H9 (cell line): ENCODE data around the gene MTA3. TPM values are rescaled to one million over a fixed set of nuclear protein-coding genes. Genes with fewer than 3 reads are reported as not detected.
"Not testable (repeated sequence)": the region's sequence is repeated elsewhere in the genome, so short reads cannot be mapped to it uniquely, and the experiment has no call there.

ENCODE experiments used
- DNase-seq: peaks from one replicate; pipeline ENCODE4 v3.0.0-alpha.2; 2017
- H2AFZ ChIP-seq: one replicate; pipeline ENCODE4 v1.6.1; 2013; ENCODE audit warnings: mild to moderate bottlenecking, low read length, control low read depth, moderate library complexity
- H2AK5ac ChIP-seq: 2 replicates; pipeline ENCODE4 v1.6.1; 2013; ENCODE audit warnings: low read length, control low read depth, mixed read lengths; ENCODE audit not compliant: insufficient read length
- H2BK120ac ChIP-seq: one replicate; pipeline ENCODE4 v1.6.1; 2013; ENCODE audit warnings: low read depth, mild to moderate bottlenecking, low read length, control low read depth, inconsistent platforms; ENCODE audit not compliant: poor library complexity, severe bottlenecking
- H2BK12ac ChIP-seq: 2 replicates; pipeline ENCODE4 v1.6.1; 2013; ENCODE audit warnings: low read length, control low read depth, mixed read lengths, low read depth; ENCODE audit not compliant: insufficient read length
- H2BK15ac ChIP-seq: 2 replicates; pipeline ENCODE4 v1.6.1; 2013; ENCODE audit warnings: low read depth, low read length, control low read depth
- H2BK20ac ChIP-seq: one replicate; pipeline ENCODE4 v1.6.1; 2013; ENCODE audit warnings: low read depth, mild to moderate bottlenecking, low read length, control low read depth, inconsistent platforms; ENCODE audit not compliant: poor library complexity, severe bottlenecking
- H2BK5ac ChIP-seq: 2 replicates; pipeline ENCODE4 v1.6.1; 2013; ENCODE audit warnings: low read length, control low read depth, mixed read lengths; ENCODE audit not compliant: insufficient read length
- H3K14ac ChIP-seq: 2 replicates; pipeline ENCODE4 v1.6.1; 2013; ENCODE audit warnings: low read length, control low read depth; ENCODE audit not compliant: insufficient read depth
- H3K18ac ChIP-seq: 2 replicates; pipeline ENCODE4 v1.6.1; 2013; ENCODE audit warnings: low read depth, mild to moderate bottlenecking, mixed read lengths, low read length, control low read depth; ENCODE audit not compliant: insufficient read length
- H3K23ac ChIP-seq: 2 replicates; pipeline ENCODE4 v1.6.1; 2013; ENCODE audit warnings: low read length, control low read depth, mixed read lengths, low read depth; ENCODE audit not compliant: insufficient read length
- H3K23me2 ChIP-seq: 2 replicates; pipeline ENCODE4 v1.6.1; 2013; ENCODE audit warnings: low read depth, mild to moderate bottlenecking, mixed read lengths, low read length, control low read depth; ENCODE audit not compliant: insufficient read length, poor library complexity, severe bottlenecking
- H3K27ac ChIP-seq: 2 replicates; pipeline ENCODE4 v1.5.1; 2013; ENCODE audit warnings: low read length, control low read depth, mixed read lengths, low read depth; ENCODE audit not compliant: insufficient read length
- H3K27me3 ChIP-seq: 2 replicates; pipeline ENCODE4 v1.6.1; 2013; ENCODE audit warnings: low read length, control low read depth, inconsistent platforms; ENCODE audit not compliant: insufficient read depth
- H3K4ac ChIP-seq: 2 replicates; pipeline ENCODE4 v1.6.1; 2013; ENCODE audit warnings: low read depth, mild to moderate bottlenecking, control low read depth, inconsistent platforms, low read length, moderate library complexity
- H3K4me1 ChIP-seq: 2 replicates; pipeline ENCODE4 v1.6.1; 2013; ENCODE audit warnings: low read length, control low read depth, inconsistent platforms; ENCODE audit not compliant: insufficient read depth
- H3K4me2 ChIP-seq: 2 replicates; pipeline ENCODE4 v1.6.1; 2013; ENCODE audit warnings: low read length, control low read depth, mixed read lengths; ENCODE audit not compliant: insufficient read length, insufficient read depth
- H3K56ac ChIP-seq: 2 replicates; pipeline ENCODE4 v1.6.1; 2013; ENCODE audit warnings: low read depth, mild to moderate bottlenecking, mixed read lengths, low read length, control low read depth; ENCODE audit not compliant: insufficient read length
- H3K79me1 ChIP-seq: 2 replicates; pipeline ENCODE4 v1.6.1; 2013; ENCODE audit warnings: low read depth, mild to moderate bottlenecking, moderate library complexity, low read length, control low read depth, inconsistent platforms; ENCODE audit not compliant: insufficient read depth, poor library complexity, severe bottlenecking
- H3K79me2 ChIP-seq: 2 replicates; pipeline ENCODE4 v1.6.1; 2013; ENCODE audit warnings: low read length, control low read depth, inconsistent platforms; ENCODE audit not compliant: insufficient read depth
- H3K9ac ChIP-seq: 2 replicates; pipeline ENCODE4 v1.6.1; 2013; ENCODE audit warnings: low read length, control low read depth, mixed read lengths; ENCODE audit not compliant: insufficient read length; ENCODE audit errors: extremely low read depth
- H3K9me3 ChIP-seq: one replicate; pipeline ENCODE4 v1.6.1; 2013; ENCODE audit warnings: low read depth, low read length, inconsistent platforms; ENCODE audit not compliant: control insufficient read depth
- H3T11ph ChIP-seq: one replicate; pipeline ENCODE4 v1.6.1; 2013; ENCODE audit warnings: mild to moderate bottlenecking, low read length, control low read depth, inconsistent platforms
- H4K20me1 ChIP-seq: one replicate; pipeline ENCODE4 v1.6.1; 2013; ENCODE audit not compliant: control insufficient read depth, insufficient read length, insufficient read depth
- H4K5ac ChIP-seq: 2 replicates; pipeline ENCODE4 v1.6.1; 2013; ENCODE audit warnings: low read depth, mild to moderate bottlenecking, mixed read lengths, low read length, control low read depth; ENCODE audit not compliant: insufficient read length
- H4K8ac ChIP-seq: replicated peaks from 2 replicates; pipeline ENCODE4 v1.6.1; 2013; ENCODE audit warnings: low read length, control low read depth, mixed read lengths, low read depth; ENCODE audit not compliant: insufficient read length
- H4K91ac ChIP-seq: 2 replicates; pipeline ENCODE4 v1.6.1; 2013; ENCODE audit warnings: low read depth, mild to moderate bottlenecking, moderate library complexity, mixed read lengths, low read length, control low read depth; ENCODE audit not compliant: insufficient read length
- H3K27ac Mint-ChIP-seq, 3 experiments: 2 replicates in 2 of 3; 3 replicates in 1 of 3; pipeline ENCODE4 v1.8.0; 2020 to 2021; ENCODE audit warnings: mixed read lengths in 3 of 3, mild to moderate bottlenecking in 1 of 3, moderate library complexity in 1 of 3
- H3K27me3 Mint-ChIP-seq: 2 replicates; pipeline ENCODE4 v1.8.0; 2021; ENCODE audit warnings: low read depth, mild to moderate bottlenecking, moderate library complexity, mixed read lengths
- H3K36me3 Mint-ChIP-seq, 3 experiments: 2 replicates in 2 of 3; 3 replicates in 1 of 3; pipeline ENCODE4 v1.8.0; 2020 to 2021; ENCODE audit warnings: low read depth in 3 of 3, mixed read lengths in 3 of 3; ENCODE audit not compliant: insufficient read depth in 1 of 3
- H3K4me1 Mint-ChIP-seq, 2 experiments: 2 replicates each; pipeline ENCODE4 v1.8.0; 2020; ENCODE audit warnings: mixed read lengths in 2 of 2
- H3K4me3 Mint-ChIP-seq, 2 experiments: 2 replicates in 1 of 2; 3 replicates in 1 of 2; pipeline ENCODE4 v1.8.0; 2020 to 2021; ENCODE audit warnings: mild to moderate bottlenecking in 2 of 2, mixed read lengths in 2 of 2, moderate library complexity in 1 of 2
- H3K9me3 Mint-ChIP-seq, 2 experiments: 2 replicates in 1 of 2; 3 replicates in 1 of 2; pipeline ENCODE4 v1.8.0; 2020; ENCODE audit warnings: mild to moderate bottlenecking in 2 of 2, mixed read lengths in 2 of 2, moderate library complexity in 1 of 2
- CTCF ChIP-seq: fragments of 200-600 bp; sonication (generic); conservative IDR thresholded peaks from 3 replicates; pipeline ENCODE4 v1.8.0; 2021; ENCODE audit warnings: antibody characterized with exemption, mild to moderate bottlenecking
- WGBS: extraction: QIAGEN DNeasy Blood & Tissue Kit; methylation state at CpG from one replicate; pipeline ENCODE4 v1.1.7; 2013; ENCODE audit warnings: missing lambda C conversion rate, low lambda C conversion rate, mixed read lengths; ENCODE audit not compliant: insufficient read length; ENCODE audit errors: extremely low coverage; 5-methylcytosine and 5-hydroxymethylcytosine counted together
- total RNA-seq: library from RNA; stranded (reverse); gene quantifications from 2 replicates; pipeline ENCODE4 v1.2.1, GENCODE V29; 2021

Gene MTA3
- total RNA-seq, 1 experiment from 2014 or later = 253 TPM

- no peak overlapping the region for H3K4me2 ChIP-seq
- peaks cover 25 to 52% (median 49%) of the 10 kb centered on the region in 3 experiments; a peak in 6 of 7 replicates for H3K36me3 Mint-ChIP-seq
- no peak overlapping the region for H3K56ac ChIP-seq
- H2AK5ac ChIP-seq = no peak overlapping the region
- H3K9me3 Mint-ChIP-seq = peaks cover 0 to 3% of the 10 kb centered on the region in 2 experiments; a peak in 1 of 5 replicates
- no peaks in the 10 kb centered on the region; the same call in 1 of the 2 replicates for H3K27me3 Mint-ChIP-seq
- 0 out of 7 replicates have a peak overlapping the region, but pooled peaks of 1 of the 3 experiments have one; percentile 81 for H3K27ac Mint-ChIP-seq
- no peak overlapping the region for H3K4me3 Mint-ChIP-seq
- H3K14ac ChIP-seq = no peak overlapping the region
- no peaks in the 10 kb centered on the region for H3K4me1 ChIP-seq
- H3K4ac ChIP-seq = no peak overlapping the region
- H3K79me1 ChIP-seq = peaks cover 14% of the 10 kb centered on the region
- no peaks in the 10 kb centered on the region for H3K9me3 ChIP-seq
- no peak overlapping the region for H2BK5ac ChIP-seq
- no peak overlapping the region for H4K91ac ChIP-seq
- H3K23me2 ChIP-seq = no peaks in the 10 kb centered on the region
- H4K20me1 ChIP-seq = no peaks in the 10 kb centered on the region
- H3K79me2 ChIP-seq = peaks cover 2% of the 10 kb centered on the region; the same call in 1 of the 2 replicates
- H3K9ac ChIP-seq = no peak overlapping the region
- no CpG with 5 or more reads among the region's 1 CpG for WGBS
- H3K27ac ChIP-seq = no peak overlapping the region
- no peak overlapping the region for H2BK120ac ChIP-seq
- no peak overlapping the region for H4K5ac ChIP-seq
- H3T11ph ChIP-seq = no peak overlapping the region
- no peak overlapping the region for H4K8ac ChIP-seq
- H2BK20ac ChIP-seq = no peak overlapping the region
- H3K27me3 ChIP-seq = no peaks in the 10 kb centered on the region
- no peak overlapping the region for H3K23ac ChIP-seq
- DNase-seq = no peak
- no peak overlapping the region for H2BK15ac ChIP-seq
- peaks cover 25 to 40% of the 10 kb centered on the region in 2 experiments for H3K4me1 Mint-ChIP-seq
- no peak overlapping the region for H3K18ac ChIP-seq
- no peak overlapping the region for H2BK12ac ChIP-seq
- no peak for TF ChIP-seq CTCF
- no peak overlapping the region for H2AFZ ChIP-seq
These were observed 71.8 kb downstream of the MTA3 start for GRCh38 chr2:42640261-42640660.

- H3K4me2 ChIP-seq, H3K23me2 ChIP-seq, H3K4me3 Mint-ChIP-seq, H3K14ac ChIP-seq, H3K9me3 ChIP-seq, H3K4me1 ChIP-seq, H3T11ph ChIP-seq, H2BK120ac ChIP-seq, H3K27ac ChIP-seq, H3K79me2 ChIP-seq, H3K27me3 ChIP-seq, H3K18ac ChIP-seq, H3K9me3 Mint-ChIP-seq, H2BK5ac ChIP-seq, H4K20me1 ChIP-seq, H4K8ac ChIP-seq, H3K79me1 ChIP-seq, H2AK5ac ChIP-seq, H2BK12ac ChIP-seq, H3K23ac ChIP-seq, H4K5ac ChIP-seq, H3K27me3 Mint-ChIP-seq, H2BK15ac ChIP-seq, H3K9ac ChIP-seq, H2AFZ ChIP-seq, H3K4ac ChIP-seq, DNase-seq, H4K91ac ChIP-seq, H3K56ac ChIP-seq, H2BK20ac ChIP-seq: not testable (repeated sequence)
- no CpG with 5 or more reads among the region's 2 CpGs for WGBS
- Mint-ChIP-seq H3K4me1 (peaks cover 23 to 41% of the 10 kb centered on the region in 2 experiments), H3K36me3 (peaks cover 39 to 67% (median 63%) of the 10 kb centered on the region in 3 experiments), H3K27ac (peak overlapping the region in 1 of 3 experiments; percentile 73; a peak in 2 of 7 replicates)
These were observed 73.9 kb downstream of the MTA3 start for GRCh38 chr2:42642371-42642770.
